H1 (cell line): ENCODE results near the gene COL6A1. TPM values are rescaled to one million over a fixed set of nuclear protein-coding genes. Genes with fewer than 3 reads are reported as not detected.

Source experiments
- POU5F1 ChIP-seq: IDR thresholded peaks from 2 replicates; pipeline ENCODE4 v1.6.1; 2011; ENCODE audit warnings: low read depth, mild to moderate bottlenecking, low read length, moderate library complexity
- polyA plus RNA-seq, 7 experiments: library from polyadenylated mRNA; depleted of rRNA in 3 of 7; stranded (reverse) in 5 of 7; unstranded in 2 of 7; fragments of >200 nt in 5 of 7; fragments of 200-250 nt in 2 of 7; gene quantifications; 1 replicate in 5 of 7; 2 replicates in 1 of 7; 4 replicates in 1 of 7; pipeline versions ENCODE4 v1.2.1 to v1.2.3, GENCODE V29; 2011 to 2013; ENCODE audit warnings: missing spikeins in 2 of 7, mixed read lengths in 2 of 7
- total RNA-seq: library from RNA; stranded (reverse); fragmentation: NEBNext Ultra II Directional; extraction: Animal tissue kit (Norgen Biotek cat#: 25700); gene quantifications from 2 replicates; pipeline ENCODE4 v1.2.1, GENCODE V29; 2021

Gene COL6A1
- total and polyA plus RNA-seq, 2 of the 8 experiments (the other 6 are each of a cell fraction or from before 2014, with no cell fraction given), result 100 to 115 TPM

DNA sequence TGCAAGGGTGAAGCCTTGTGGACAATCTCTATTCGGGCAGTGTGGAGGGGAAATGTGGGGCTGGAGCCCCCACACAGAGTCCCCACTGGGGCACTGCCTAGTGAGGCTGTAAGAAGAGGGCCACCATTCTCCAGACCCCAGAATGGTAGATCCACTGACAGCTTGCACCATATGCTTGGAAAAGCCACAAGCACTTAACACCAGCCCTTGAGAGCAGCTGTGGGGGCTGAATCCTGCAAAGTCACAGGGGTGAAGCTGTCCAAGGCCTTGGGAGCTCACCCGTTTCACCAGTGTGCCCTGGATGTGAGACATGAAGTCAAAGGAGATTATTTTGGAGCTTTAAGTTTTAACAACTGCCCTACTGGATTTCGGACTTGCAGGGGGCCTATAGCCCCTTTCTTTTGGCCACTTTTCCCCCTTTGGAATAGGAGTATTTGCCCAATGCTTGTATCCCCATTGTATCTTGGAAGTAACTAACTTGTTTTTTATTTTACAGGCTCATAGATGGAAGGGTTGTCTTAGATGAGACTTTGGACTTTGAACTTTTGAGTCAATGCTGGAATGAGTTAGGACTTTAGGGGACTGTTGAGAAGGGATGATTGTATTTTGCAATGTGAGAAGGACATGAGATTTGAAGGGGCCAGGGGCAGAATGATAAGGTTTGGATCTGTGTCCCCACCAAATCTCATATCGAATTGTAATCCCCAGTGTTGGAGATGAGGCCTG, 16.3 kb upstream of the COL6A1 start (continued):
- TF ChIP-seq POU5F1, result no peak
- TF ChIP-seq, all 59 proteins: peak for 0
